Stimulated activated CD4-positive, alpha-beta T cell treated with anti-CD3 and anti-CD28 coated beads, Interleukin-4, amount 100 ng/mL, for 4 hours (primary cell): Measurements from ENCODE around the gene NCOA3.

Source experiments
- DNase-seq, 2 experiments: peaks; one replicate each; pipeline ENCODE4 v3.0.0-alpha.2; 2020

NCOA3 gene

GRCh38 chr20:47605673-47606413, 104.2 kb downstream of the NCOA3 start:
- no peak for DNase-seq

- DNase-seq = no peak
Measured at GRCh38 chr20:47606414-47606982, 104.8 kb downstream of the NCOA3 start.

GRCh38 chr20:47606983-47607613, 105.4 kb downstream of the NCOA3 start:
- DNase-seq = no peak

- DNase-seq = no peak
Measured at GRCh38 chr20:47609001-47609400, 107.3 kb downstream of the NCOA3 start.

- DNase-seq = peak; percentile 58 to 88
Measured at GRCh38 chr20:47610247-47610944, 108.7 kb downstream of the NCOA3 start.

GRCh38 chr20:47610945-47611250, 109.2 kb downstream of the NCOA3 start:
- DNase-seq = no peak

GRCh38 chr20:47611785-47612184, 110.1 kb downstream of the NCOA3 start:
- no peak for DNase-seq

- DNase-seq = no peak
Measured at GRCh38 chr20:47612670-47613069, 111.0 kb downstream of the NCOA3 start.

- no peak for DNase-seq
Measured at GRCh38 chr20:47614703-47615309, 113.1 kb downstream of the NCOA3 start.

GRCh38 chr20:47618479-47618878, 116.8 kb downstream of the NCOA3 start:
- DNase-seq = no peak

- no peak for DNase-seq
Measured at GRCh38 chr20:47620808-47621805, 119.4 kb downstream of the NCOA3 start.

GRCh38 chr20:47622118-47622665, 120.5 kb downstream of the NCOA3 start:
- no peak for DNase-seq

- DNase-seq = no peak
Measured at GRCh38 chr20:47623206-47623605, 121.5 kb downstream of the NCOA3 start.

GRCh38 chr20:47627540-47627939, 125.9 kb downstream of the NCOA3 start:
- no peak for DNase-seq

GRCh38 chr20:47629907-47630306, 128.2 kb downstream of the NCOA3 start:
- no peak for DNase-seq

- DNase-seq = no peak
Measured at GRCh38 chr20:47631078-47631477, 129.4 kb downstream of the NCOA3 start.

- no peak for DNase-seq
Measured at GRCh38 chr20:47635256-47635655, 133.6 kb downstream of the NCOA3 start.

GRCh38 chr20:47638851-47639250, 137.2 kb downstream of the NCOA3 start:
- no peak for DNase-seq

- no peak for DNase-seq
Measured at GRCh38 chr20:47642118-47642517, 140.4 kb downstream of the NCOA3 start.

- DNase-seq = no peak
Measured at GRCh38 chr20:47642624-47643023, 140.9 kb downstream of the NCOA3 start.

GRCh38 chr20:47645632-47646031, 143.9 kb downstream of the NCOA3 start:
- DNase-seq = no peak

GRCh38 chr20:47647994-47648393, 146.3 kb downstream of the NCOA3 start:
- DNase-seq = no peak
